Fibroblast of mammary gland (primary cell): ENCODE measurements around the gene DHRS9.

Experiments used
- DNase-seq: peaks from one replicate; pipeline ENCODE4 v3.0.0-alpha.2; 2010; ENCODE audit warnings: low read depth
- H3K4me3 ChIP-seq: 2 replicates; pipeline ENCODE4 v1.5.1; 2011; ENCODE audit warnings: low read depth, mild to moderate bottlenecking, low read length, moderate library complexity; ENCODE audit not compliant: control insufficient read depth
- TF ChIP-seq, protein P1 (sequence below): conservative IDR thresholded peaks from 2 replicates; pipeline ENCODE4 v1.5.1; 2011; ENCODE audit warnings: low read depth, low read length, inconsistent platforms; ENCODE audit not compliant: control insufficient read depth, insufficient read depth

DHRS9 gene

DNA sequence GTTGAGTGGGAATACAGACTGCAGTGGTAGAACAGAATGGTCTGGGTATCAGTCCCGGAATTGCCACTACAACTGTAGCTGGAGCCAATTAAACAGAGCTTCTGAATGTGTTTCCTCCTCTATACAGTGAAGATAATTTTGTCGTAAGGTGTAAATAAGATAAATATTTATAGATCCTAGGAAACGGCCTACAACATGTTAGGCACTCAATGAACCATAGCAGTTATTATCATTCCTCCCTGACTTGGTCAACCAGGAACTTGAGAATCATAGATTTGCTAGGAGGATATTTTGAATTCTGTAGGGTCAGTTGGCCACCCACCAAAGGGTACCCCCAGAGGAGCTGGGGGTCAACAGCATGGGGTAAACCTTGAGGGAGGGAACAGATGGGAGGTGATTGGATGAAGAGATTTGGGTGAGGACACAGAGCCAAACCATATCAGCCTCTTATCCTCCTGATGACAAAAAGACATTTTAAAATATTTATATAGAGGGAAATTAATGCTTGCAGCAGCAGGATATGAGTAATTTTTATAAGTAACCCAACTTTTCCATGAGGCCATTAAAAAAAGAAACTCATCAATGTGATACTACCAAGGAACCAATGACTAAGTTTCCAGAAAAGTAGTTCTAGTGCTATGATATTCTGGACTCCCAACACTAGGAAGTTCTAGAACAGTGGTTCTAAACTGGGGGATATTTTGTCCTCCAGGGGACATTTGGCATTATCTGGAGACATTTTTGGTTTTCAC lies 4.0 kb downstream of the DHRS9 start:
- H3K4me3 ChIP-seq, result no peak overlapping the region
- TF ChIP-seq, protein P1, sequence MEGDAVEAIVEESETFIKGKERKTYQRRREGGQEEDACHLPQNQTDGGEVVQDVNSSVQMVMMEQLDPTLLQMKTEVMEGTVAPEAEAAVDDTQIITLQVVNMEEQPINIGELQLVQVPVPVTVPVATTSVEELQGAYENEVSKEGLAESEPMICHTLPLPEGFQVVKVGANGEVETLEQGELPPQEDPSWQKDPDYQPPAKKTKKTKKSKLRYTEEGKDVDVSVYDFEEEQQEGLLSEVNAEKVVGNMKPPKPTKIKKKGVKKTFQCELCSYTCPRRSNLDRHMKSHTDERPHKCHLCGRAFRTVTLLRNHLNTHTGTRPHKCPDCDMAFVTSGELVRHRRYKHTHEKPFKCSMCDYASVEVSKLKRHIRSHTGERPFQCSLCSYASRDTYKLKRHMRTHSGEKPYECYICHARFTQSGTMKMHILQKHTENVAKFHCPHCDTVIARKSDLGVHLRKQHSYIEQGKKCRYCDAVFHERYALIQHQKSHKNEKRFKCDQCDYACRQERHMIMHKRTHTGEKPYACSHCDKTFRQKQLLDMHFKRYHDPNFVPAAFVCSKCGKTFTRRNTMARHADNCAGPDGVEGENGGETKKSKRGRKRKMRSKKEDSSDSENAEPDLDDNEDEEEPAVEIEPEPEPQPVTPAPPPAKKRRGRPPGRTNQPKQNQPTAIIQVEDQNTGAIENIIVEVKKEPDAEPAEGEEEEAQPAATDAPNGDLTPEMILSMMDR, result no peak
- DNase-seq, result peak; percentile 21

DNA sequence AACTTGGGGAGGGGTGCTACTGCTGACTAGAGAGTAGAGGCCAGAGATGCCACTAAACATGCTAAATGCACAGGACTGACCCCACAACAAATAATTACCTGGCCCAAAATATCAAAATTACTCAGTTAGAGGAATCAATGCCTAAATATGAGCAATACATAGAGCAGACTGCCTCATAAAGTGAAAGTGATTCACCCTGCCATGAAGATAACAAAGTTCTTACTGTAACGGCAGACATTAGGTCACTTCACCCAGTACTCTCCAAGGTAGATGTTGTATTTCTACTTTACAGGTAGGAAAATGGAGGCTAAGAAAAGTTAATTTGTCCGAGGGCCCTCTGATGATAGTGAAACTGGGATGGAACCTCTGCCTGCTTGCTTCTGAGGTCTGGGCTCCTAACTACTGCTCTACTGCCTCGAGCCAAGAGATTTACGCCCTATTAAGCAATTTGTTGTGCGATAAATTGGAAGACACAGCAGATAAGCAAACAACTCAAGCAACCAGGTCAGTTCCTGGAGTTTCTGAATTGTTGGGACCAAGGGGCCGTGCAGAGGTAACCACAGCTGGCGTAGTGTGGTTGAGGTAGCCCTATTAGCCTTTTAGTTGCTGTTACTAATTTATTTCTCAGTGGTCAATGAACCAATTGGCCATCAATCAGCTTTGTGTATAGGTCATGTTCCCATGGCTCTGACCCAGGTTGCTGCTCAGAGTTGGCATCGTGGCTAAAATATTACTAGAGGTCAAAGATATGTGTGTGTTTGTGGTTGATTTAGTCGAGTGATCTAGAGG lies 4.8 kb downstream of the DHRS9 start:
- peak; percentile 15 for DNase-seq
- TF ChIP-seq, protein P1, result no peak
- H3K4me3 ChIP-seq, result no peak overlapping the region

DNA sequence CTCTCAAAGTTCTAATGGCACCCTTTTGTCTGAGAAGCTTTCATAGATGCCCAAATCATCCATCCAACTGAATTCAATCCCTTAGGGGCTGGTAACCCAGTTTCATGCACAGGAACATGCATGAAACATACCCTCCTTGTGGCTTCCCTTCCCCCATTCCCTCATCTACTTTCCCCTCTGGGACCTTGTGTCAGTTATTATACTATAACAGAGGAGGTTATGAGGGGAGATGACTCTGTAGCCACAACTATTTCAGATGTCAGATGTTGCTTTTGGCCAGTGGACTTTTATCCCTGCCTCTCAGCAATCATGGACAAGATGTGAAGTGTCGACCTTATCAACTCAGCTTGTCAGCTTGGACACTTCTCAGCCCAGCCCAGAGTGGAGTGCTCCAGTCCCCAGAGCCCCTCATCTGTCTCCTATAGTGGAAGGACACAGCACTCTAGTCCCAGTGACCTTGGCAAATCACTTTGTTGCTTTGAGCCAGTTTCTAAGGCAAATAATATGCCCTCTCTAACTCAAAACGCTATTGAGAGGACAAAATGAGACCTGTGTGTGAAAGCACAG lies 8.4 kb downstream of the DHRS9 start:
- DNase-seq, result peak; percentile 26
- TF ChIP-seq, protein P1, result no peak

DNA sequence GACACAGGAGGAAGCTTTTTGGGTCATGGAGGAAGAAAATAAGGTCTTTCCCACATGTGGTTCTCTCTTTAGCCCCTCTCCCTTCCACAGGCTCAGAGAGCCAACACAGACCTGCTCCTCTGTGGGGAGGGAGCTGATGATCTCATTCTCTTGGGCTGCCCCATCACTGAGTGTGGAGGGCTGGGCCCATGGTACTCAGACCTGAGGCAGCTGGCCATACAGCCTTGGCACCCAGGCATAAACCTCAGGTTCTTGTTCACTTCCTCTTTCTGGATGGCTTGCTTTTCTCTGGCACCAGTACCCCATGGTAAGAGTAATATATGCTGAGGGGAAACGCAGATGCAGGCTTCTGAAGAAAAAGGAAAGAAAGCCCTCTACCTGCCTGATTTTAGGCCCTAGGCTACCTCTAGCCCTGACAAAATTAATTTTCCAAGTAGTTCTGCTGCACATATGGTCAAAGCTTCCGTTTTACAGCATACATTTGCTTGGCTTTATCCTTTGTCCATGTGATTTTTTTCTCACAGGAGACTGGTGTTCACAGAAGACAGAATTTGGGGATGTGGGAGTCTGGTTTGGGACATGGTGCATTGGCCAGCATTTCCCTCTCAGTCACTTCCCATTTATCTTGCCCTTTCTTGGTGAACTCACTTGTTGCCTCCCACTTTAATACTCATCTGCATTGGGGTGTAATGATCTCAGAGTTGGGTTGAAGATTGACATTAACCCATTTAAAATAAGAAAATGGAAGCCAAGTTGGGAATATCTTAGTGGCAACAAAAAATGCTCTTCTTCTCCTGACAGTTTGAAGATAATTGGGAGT lies 11.1 kb downstream of the DHRS9 start:
- DNase-seq, result no peak
- H3K4me3 ChIP-seq, result no peak overlapping the region
- TF ChIP-seq, protein P1, result no peak

More for the DNA sequence above, 8.4 kb downstream of the DHRS9 start:
- H3K4me3 ChIP-seq, result no peak overlapping the region

DNA sequence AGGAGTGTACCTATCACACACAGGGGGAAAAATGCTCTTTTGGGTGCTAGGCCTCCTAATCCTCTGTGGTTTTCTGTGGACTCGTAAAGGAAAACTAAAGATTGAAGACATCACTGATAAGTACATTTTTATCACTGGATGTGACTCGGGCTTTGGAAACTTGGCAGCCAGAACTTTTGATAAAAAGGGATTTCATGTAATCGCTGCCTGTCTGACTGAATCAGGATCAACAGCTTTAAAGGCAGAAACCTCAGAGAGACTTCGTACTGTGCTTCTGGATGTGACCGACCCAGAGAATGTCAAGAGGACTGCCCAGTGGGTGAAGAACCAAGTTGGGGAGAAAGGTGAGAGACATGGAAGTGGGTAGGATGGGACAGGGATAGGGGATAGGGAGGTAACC lies 12.2 kb downstream of the DHRS9 start:
- no peak overlapping the region for H3K4me3 ChIP-seq
- TF ChIP-seq, protein P1, result no peak
- no peak for DNase-seq

DNA sequence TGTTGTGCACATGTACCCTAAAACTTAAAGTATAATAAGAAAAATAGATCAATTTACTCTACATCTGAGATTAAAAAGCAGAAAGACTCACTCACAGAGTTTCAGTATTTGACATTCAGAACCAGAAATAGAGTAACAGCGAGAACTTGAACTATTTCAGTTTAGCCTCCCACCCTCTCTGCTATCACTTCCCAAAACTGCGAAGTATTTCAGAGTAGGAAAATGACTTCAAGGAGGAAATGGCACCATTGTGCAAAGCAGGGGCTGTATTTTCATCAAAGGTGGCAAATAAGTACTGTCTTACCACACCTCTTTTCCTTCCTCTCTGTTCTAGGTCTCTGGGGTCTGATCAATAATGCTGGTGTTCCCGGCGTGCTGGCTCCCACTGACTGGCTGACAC lies 13.6 kb downstream of the DHRS9 start:
- H3K4me3 ChIP-seq, result no peak overlapping the region
- TF ChIP-seq, protein P1, result no peak

More for the DNA sequence above, 13.6 kb downstream of the DHRS9 start:
- DNase-seq, result no peak
